Measurements from ENCODE around the gene RNF43.

RNF43 gene

GRCh38 chr17:58379511-58379824, 37.9 kb downstream of the RNF43 start:
- in situ Hi-C loops (cut with HindIII; ENCODE audit: low sequenced_read_pairs) = no loop called here
- no peak overlapping the region for H3K4me3 ChIP-seq (ENCODE audit: low read depth, low read length)
- TF ChIP-seq CTCF (IDR thresholded peaks at IDR 0.05; ENCODE audit: low read depth, low read length) = no peak
- no peak for DNase-seq (ENCODE audit: low read depth, low spot score)

- no peak for TF ChIP-seq CTCF (IDR thresholded peaks at IDR 0.05; ENCODE audit: low read depth, low read length)
- no peak for DNase-seq (ENCODE audit: low read depth, low spot score)
- no peak overlapping the region for H3K4me3 ChIP-seq (ENCODE audit: low read depth, low read length)
- in situ Hi-C loops (cut with HindIII; ENCODE audit: low sequenced_read_pairs) = no loop called here
Observed at GRCh38 chr17:58378733-58379510, 38.4 kb downstream of the RNF43 start.

GRCh38 chr17:58377661-58378060, 39.7 kb downstream of the RNF43 start:
- no peak overlapping the region for H3K4me3 ChIP-seq (ENCODE audit: low read depth, low read length)
- DNase-seq (ENCODE audit: low read depth, low spot score) = no peak
- no peak for TF ChIP-seq CTCF (IDR thresholded peaks at IDR 0.05; ENCODE audit: low read depth, low read length)
- in situ Hi-C loops (cut with HindIII; ENCODE audit: low sequenced_read_pairs) = no loop called here

- DNase-seq (ENCODE audit: low read depth, low spot score) = no peak
- in situ Hi-C loops (cut with HindIII; ENCODE audit: low sequenced_read_pairs) = no loop called here
- TF ChIP-seq CTCF (IDR thresholded peaks at IDR 0.05; ENCODE audit: low read depth, low read length) = no peak
Observed at GRCh38 chr17:58377093-58377601, 40.2 kb downstream of the RNF43 start.

GRCh38 chr17:58376472-58377000, 40.8 kb downstream of the RNF43 start:
- in situ Hi-C loops (cut with HindIII; ENCODE audit: low sequenced_read_pairs) = no loop called here
- no peak for TF ChIP-seq CTCF (IDR thresholded peaks at IDR 0.05; ENCODE audit: low read depth, low read length)
- DNase-seq (ENCODE audit: low read depth, low spot score) = no peak
- H3K4me3 ChIP-seq (ENCODE audit: low read depth, low read length) = no peak overlapping the region

More at GRCh38 chr17:58377093-58377601, 40.2 kb downstream of the RNF43 start:
- no peak overlapping the region for H3K4me3 ChIP-seq (ENCODE audit: low read depth, low read length)

- H3K4me3 ChIP-seq (ENCODE audit: low read depth, low read length) = no peak overlapping the region
- no peak for DNase-seq (ENCODE audit: low read depth, low spot score)
- in situ Hi-C loops (cut with HindIII; ENCODE audit: low sequenced_read_pairs) = no loop called here
- TF ChIP-seq CTCF (IDR thresholded peaks at IDR 0.05; ENCODE audit: low read depth, low read length) = no peak
Observed at GRCh38 chr17:58375811-58376210, 41.5 kb downstream of the RNF43 start.
